22Rv1 (cell line): ENCODE data around the gene MBOAT7.

Source experiments
- CTCF ChIP-seq: fragments of 450-650 bp; IDR thresholded peaks from 2 replicates; pipeline ENCODE4 v1.5.1; 2017; ENCODE audit warnings: mild to moderate bottlenecking
- ZFX ChIP-seq: fragments of 450-650 bp; IDR thresholded peaks from 2 replicates; pipeline ENCODE4 v1.6.1; 2017; ENCODE audit warnings: antibody characterized with exemption, borderline replicate concordance

- TF ChIP-seq CTCF (no peak), ZFX (no peak)
Measured at GRCh38 chr19:54207676-54207982, 18.2 kb upstream of the MBOAT7 start.
